OCI-LY1 (cell line): Measurements from ENCODE around the gene DELE1.

ENCODE experiments used
- H2AFZ ChIP-seq: fragments of 200-600 bp; sonication (generic), shearing (Covaris generic); 2 replicates; pipeline ENCODE4 v1.6.0; 2014; ENCODE audit warnings: antibody characterized with exemption, mild to moderate bottlenecking, low read length
- H3F3A ChIP-seq: fragments of 200-600 bp; sonication (generic), shearing (Covaris generic); 2 replicates; pipeline ENCODE4 v1.6.0; 2014; ENCODE audit warnings: mild to moderate bottlenecking, antibody characterized with exemption, low read length, moderate library complexity; ENCODE audit not compliant: insufficient read depth
- H3K27ac ChIP-seq: fragments of 200-600 bp; sonication (generic); 2 replicates; pipeline ENCODE4 v1.5.1; 2014; ENCODE audit warnings: low read length, mixed run types, mild to moderate bottlenecking, low read depth; ENCODE audit not compliant: poor library complexity, severe bottlenecking
- H3K27me3 ChIP-seq: fragments of 200-600 bp; sonication (generic); 2 replicates; pipeline ENCODE4 v1.6.0; 2014; ENCODE audit warnings: antibody characterized with exemption, mild to moderate bottlenecking, low read length, moderate library complexity; ENCODE audit not compliant: insufficient read depth
- H3K36me3 ChIP-seq: fragments of 200-600 bp; sonication (generic); 2 replicates; pipeline ENCODE4 v1.6.1; 2014; ENCODE audit warnings: mild to moderate bottlenecking, antibody characterized with exemption, low read length, moderate library complexity, mixed read lengths; ENCODE audit not compliant: insufficient read depth
- H3K4me1 ChIP-seq: fragments of 200-600 bp; sonication (generic); 2 replicates; pipeline ENCODE4 v1.5.1; 2014; ENCODE audit warnings: mild to moderate bottlenecking, low read length, moderate library complexity; ENCODE audit not compliant: insufficient read depth, severe bottlenecking
- H3K4me2 ChIP-seq: fragments of 200-600 bp; sonication (generic), shearing (Covaris generic); 2 replicates; pipeline ENCODE4 v1.6.1; 2014; ENCODE audit warnings: low read length
- H3K4me3 ChIP-seq: fragments of 200-600 bp; sonication (generic); 2 replicates; pipeline ENCODE4 v1.5.1; 2014; ENCODE audit warnings: low read length, low read depth, mild to moderate bottlenecking, mixed read lengths; ENCODE audit not compliant: poor library complexity, severe bottlenecking
- H3K79me2 ChIP-seq: fragments of 200-600 bp; shearing (Covaris generic); 2 replicates; pipeline ENCODE4 v1.6.1; 2016; ENCODE audit warnings: mixed run types, low read length, mixed read lengths; ENCODE audit not compliant: insufficient read depth
- H3K9ac ChIP-seq: fragments of 200-600 bp; sonication (generic), shearing (Covaris generic); 2 replicates; pipeline ENCODE4 v1.6.1; 2014; ENCODE audit warnings: mild to moderate bottlenecking, low read length, mixed read lengths
- H3K9me2 ChIP-seq: fragments of 200-600 bp; sonication (generic), shearing (Covaris generic); 2 replicates; pipeline ENCODE4 v1.6.1; 2014; ENCODE audit warnings: low read depth, mild to moderate bottlenecking, low read length, mixed read lengths
- H3K9me3 ChIP-seq: fragments of 200-600 bp; shearing (Covaris generic); 2 replicates; pipeline ENCODE4 v1.6.1; 2014; ENCODE audit warnings: low read length, mixed read lengths
- H4K20me1 ChIP-seq: fragments of 200-600 bp; sonication (generic), shearing (Covaris generic); 2 replicates; pipeline ENCODE4 v1.6.0; 2016; ENCODE audit warnings: mild to moderate bottlenecking, low read length; ENCODE audit not compliant: insufficient read depth
- CTCF ChIP-seq: fragments of 200-600 bp; sonication (generic), shearing (Covaris generic); IDR thresholded peaks from 2 replicates; pipeline ENCODE4 v1.5.1; 2017; ENCODE audit warnings: mild to moderate bottlenecking, antibody characterized with exemption, low read length, moderate library complexity, mixed read lengths
- EZH2 ChIP-seq: fragments of 200-600 bp; sonication (generic), shearing (Covaris generic); IDR thresholded peaks from 2 replicates; pipeline ENCODE4 v1.8.0; 2017; ENCODE audit warnings: borderline replicate concordance, mixed run types, mild to moderate bottlenecking, antibody characterized with exemption, low read length, moderate library complexity, mixed read lengths

DELE1 gene

GRCh38 chr5:141968914-141969608 lies 45.4 kb downstream of the DELE1 start, which contains the start of gene RNF14:
Gene RNF14, plus strand, starts transcription at chr5:141969105. Its CDS starts 4,484 bp downstream, at chr5:141973589.
- peak within 1 kb of the TSS; percentile 75 for H3K4me3 ChIP-seq
- peak within 1 kb of the TSS; percentile 89 for H3K4me2 ChIP-seq
- H3K27me3 ChIP-seq: no peaks in the 10 kb centered on the region
- peak within 1 kb of the TSS; percentile 88 for H3K9ac ChIP-seq
- H4K20me1 ChIP-seq: no peaks in the 10 kb centered on the region
- H3F3A ChIP-seq: no peaks in the 10 kb centered on the region
- TF ChIP-seq EZH2: no peak
- TF ChIP-seq CTCF: peak; percentile 80
- H2AFZ ChIP-seq: peak within 1 kb of the TSS; percentile 72
- peaks cover 19% of the 10 kb centered on the region for H3K36me3 ChIP-seq
- peaks cover 34% of the 10 kb centered on the region for H3K4me1 ChIP-seq
- H3K9me3 ChIP-seq: no peaks in the 10 kb centered on the region
- peak within 1 kb of the TSS; percentile 85 for H3K27ac ChIP-seq
- no peaks in the 10 kb centered on the region for H3K9me2 ChIP-seq
- H3K79me2 ChIP-seq: peaks cover 8% of the 10 kb centered on the region

- Histone ChIP-seq H3K9ac (peak overlapping the region; percentile 88), H3K4me1 (peaks cover 34% of the 10 kb centered on the region), H3K27ac (peak overlapping the region; percentile 85), H3F3A (no peaks in the 10 kb centered on the region), H3K4me2 (peak overlapping the region; percentile 89), H3K9me2 (no peaks in the 10 kb centered on the region), H4K20me1 (no peaks in the 10 kb centered on the region), H3K9me3 (no peaks in the 10 kb centered on the region), H3K36me3 (peaks cover 29% of the 10 kb centered on the region), H2AFZ (no peak overlapping the region), H3K79me2 (peaks cover 8% of the 10 kb centered on the region), H3K4me3 (peak overlapping the region; percentile 75), H3K27me3 (no peaks in the 10 kb centered on the region)
- TF ChIP-seq EZH2: no peak
- TF ChIP-seq CTCF: no peak
These were observed 46.4 kb downstream of the DELE1 start for GRCh38 chr5:141969783-141970771.

- H3F3A ChIP-seq: no peaks in the 10 kb centered on the region; the same call in 1 of the 2 replicates
- peaks cover 69% of the 10 kb centered on the region for H3K36me3 ChIP-seq
- no peaks in the 10 kb centered on the region for H4K20me1 ChIP-seq
- H3K9me2 ChIP-seq: no peaks in the 10 kb centered on the region
- H3K9me3 ChIP-seq: no peaks in the 10 kb centered on the region
- no peak overlapping the region for H3K4me2 ChIP-seq
- peaks cover 8% of the 10 kb centered on the region for H3K79me2 ChIP-seq
- peaks cover 18% of the 10 kb centered on the region for H3K4me1 ChIP-seq
- H3K27ac ChIP-seq: no peak overlapping the region
- H3K4me3 ChIP-seq: no peak overlapping the region
- no peak overlapping the region for H3K9ac ChIP-seq
- H2AFZ ChIP-seq: no peak overlapping the region
- H3K27me3 ChIP-seq: no peaks in the 10 kb centered on the region
- TF ChIP-seq CTCF (no peak), EZH2 (no peak)
These were observed 50.4 kb downstream of the DELE1 start for GRCh38 chr5:141973871-141974595.
